HG03571 (cell line): ENCODE measurements around the gene PPIP5K2.
"Not testable (repeated sequence)": the region's sequence is repeated elsewhere in the genome, so short reads cannot be mapped to it uniquely, and the experiment has no call there.

Experiments used
- ATAC-seq: cut with Tn5 transposase; IDR thresholded peaks from one replicate; pipeline ENCODE4 v1.9.1; 2021; ENCODE audit not compliant: unreplicated experiment

Gene PPIP5K2

DNA sequence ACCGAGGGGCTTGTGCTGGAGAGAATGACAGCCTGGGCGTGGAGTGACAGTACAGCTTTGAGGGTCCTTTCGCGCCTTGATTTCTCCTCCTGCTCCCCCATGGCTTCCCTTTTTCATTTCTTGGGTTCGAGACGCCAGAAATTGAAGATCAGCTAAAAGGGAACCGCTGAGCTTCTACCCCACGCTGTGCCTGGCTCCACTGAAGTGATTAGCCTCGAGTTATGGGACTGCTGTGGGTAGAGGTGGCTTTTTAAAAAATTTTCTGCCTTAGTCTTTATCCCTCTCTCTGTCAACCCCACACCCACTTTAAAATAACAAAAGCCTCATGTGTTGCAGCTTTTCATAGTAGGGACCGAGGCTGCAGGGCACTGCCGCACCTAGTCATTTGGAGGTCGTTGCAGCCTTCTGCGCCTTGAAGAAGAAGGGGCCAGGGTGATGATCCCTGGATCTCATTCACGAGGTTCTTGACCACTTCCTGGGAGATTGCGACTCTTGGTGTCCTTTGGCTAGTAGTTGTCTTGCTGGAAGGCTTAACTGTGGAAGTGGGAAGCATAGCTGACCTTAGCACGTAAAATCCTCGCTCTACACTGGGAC is 603 bp downstream of the PPIP5K2 start:
- ATAC-seq, result no peak

DNA sequence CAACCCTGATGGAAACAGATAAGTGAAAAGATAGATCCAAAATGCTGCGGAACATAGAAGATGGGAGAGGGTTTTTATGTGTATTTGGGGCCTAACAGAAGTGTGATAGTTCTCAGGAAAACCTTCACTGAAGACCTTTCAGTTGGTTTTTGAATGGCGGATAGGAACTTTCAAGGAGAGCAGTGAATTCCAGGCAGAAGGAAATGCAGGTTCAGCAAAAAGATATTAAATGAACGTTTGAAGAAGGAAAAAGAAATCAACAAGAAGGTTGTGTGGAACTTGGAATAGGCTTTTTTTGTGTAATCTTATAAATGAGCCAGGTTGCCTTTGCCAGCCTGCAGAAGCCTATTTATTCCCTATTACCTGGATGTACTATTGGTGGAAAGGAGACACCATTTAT is 2.1 kb downstream of the PPIP5K2 start:
- ATAC-seq, result no peak

DNA sequence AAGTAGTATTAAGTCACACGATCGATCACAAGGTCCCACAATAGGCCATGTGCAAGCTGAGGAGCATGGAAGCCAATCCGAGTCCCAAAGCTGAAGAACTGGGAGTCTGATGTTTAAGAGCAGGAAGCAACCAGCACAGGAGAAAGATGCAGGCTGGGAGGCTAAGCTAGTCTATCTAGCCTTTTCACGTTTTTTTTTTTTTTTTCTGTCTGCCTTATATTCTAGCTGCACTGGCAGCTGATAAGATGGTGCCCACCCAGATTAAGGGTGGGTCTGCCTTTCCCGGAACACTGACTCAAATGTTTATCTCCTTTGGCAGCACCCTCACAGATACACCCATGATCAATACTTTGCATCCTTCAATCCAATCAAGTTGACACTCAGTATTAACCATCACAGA is 6.5 kb downstream of the PPIP5K2 start:
- no peak for ATAC-seq

DNA sequence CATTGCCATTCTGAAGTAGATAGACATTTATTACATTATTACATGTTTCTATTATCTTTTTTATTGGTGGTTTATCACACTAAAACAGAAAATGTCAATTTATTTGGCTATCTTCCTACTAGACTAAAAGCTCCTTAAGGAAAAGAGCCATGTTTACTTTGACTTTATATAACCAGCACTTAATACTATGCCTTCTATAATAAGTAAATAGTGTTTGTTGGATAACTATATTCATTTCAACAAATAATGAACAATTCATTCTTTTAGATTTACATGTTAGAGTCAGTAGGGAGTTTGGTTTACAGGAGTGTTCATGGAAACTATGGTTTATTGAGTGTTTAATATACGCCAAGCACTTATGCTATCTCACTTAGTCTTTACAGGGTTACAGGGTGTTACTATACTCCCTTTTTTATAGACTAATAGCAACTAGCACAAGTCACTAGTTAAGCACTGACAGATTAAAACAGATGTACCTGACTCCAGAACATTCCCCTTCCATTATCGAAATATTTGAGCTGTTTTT is 7.3 kb downstream of the PPIP5K2 start:
- no peak for ATAC-seq

DNA sequence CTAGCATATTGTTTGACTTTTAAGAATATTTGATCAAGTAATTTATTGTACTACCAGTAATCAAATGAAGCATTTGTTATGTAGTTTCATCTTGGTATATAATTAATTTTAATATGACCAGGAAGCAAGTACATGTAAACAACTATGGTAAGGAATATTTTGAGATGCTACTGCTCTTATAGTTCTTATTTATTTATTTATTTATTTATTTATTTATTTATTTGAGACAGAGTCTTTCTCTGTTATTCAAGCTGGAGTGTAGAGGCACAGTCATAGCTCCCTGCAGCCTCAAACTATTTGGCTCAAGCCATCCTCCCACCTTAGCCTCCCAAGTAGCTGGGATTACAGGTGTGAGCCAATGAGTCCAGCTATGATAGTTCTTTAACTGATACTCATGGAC is 8.1 kb downstream of the PPIP5K2 start:
- no peak for ATAC-seq

DNA sequence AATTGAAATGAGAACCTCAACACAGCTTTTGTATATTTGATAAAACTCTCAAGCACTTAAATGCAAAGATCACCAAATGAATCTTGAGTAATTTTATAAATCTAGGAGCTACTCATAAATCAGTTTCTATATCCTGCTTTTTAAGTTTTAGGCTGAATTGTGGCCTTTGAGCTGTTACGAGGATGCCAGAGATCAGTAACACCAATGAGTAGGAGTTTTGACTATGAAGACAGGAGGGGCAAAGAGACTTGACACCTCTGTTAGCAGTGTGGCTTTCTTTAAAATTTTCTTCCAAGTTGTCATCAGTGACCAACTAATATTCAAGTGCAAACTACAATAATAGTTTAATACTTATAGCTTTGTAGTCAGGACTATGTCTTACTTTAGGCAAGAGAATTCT is 12.6 kb downstream of the PPIP5K2 start:
- no peak for ATAC-seq

DNA sequence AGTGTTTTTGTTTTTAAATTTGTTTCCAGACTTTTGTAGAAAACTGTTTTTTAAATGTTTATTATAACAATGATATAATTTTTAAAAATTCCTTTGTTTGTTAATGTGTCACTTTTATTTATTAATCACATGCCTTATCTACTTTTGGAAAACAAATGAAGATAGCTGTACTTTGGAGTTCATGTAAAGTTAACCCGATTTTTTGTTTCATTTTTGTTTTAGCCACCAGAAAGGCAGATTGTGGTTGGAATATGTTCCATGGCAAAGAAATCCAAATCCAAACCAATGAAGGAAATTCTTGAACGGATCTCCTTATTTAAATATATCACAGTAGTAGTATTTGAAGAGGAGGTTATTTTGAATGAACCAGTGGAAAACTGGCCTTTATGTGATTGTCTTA is 13.1 kb downstream of the PPIP5K2 start:
- ATAC-seq, result no peak

DNA sequence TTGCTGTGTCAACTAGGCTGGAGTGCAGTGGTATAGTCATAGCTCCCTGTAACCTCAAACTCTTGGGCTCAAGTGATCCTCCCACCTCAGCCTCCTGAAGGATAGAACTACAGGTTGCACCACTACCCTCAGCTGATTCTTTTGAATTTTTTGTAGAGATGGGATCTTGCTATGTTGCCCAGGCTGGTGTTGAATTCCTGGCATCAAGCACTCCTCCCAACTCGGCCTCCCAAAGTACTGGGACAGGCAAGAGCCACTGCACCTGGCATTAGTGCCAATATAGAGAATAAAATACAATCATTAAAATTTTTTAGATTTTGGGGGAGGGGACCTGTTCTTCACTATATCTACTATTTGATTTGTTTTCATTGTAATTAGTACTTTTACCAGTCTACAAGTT is 15.4 kb downstream of the PPIP5K2 start:
- ATAC-seq, result no peak

DNA sequence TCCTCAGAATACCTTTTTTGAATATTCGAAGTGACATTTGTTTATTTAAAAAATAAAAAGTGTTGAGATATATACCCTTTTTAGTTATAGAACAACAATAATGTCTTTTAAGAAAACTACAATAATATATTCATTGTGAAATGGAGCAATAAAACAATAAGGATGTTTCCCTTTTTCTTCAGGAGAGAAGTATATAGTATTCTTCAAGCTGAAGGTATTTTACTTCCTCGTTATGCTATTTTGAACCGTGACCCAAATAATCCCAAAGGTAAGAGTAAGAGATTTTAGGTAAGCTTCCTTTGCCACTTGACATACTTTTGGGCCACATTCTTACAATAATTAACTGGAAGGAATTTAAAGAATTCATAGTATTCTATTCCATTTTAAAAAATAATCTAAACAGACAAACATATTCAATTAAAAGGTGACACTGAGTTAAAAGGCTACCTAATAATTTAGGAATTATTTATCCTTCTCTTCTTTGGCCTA is 18.1 kb downstream of the PPIP5K2 start:
- no peak for ATAC-seq

DNA sequence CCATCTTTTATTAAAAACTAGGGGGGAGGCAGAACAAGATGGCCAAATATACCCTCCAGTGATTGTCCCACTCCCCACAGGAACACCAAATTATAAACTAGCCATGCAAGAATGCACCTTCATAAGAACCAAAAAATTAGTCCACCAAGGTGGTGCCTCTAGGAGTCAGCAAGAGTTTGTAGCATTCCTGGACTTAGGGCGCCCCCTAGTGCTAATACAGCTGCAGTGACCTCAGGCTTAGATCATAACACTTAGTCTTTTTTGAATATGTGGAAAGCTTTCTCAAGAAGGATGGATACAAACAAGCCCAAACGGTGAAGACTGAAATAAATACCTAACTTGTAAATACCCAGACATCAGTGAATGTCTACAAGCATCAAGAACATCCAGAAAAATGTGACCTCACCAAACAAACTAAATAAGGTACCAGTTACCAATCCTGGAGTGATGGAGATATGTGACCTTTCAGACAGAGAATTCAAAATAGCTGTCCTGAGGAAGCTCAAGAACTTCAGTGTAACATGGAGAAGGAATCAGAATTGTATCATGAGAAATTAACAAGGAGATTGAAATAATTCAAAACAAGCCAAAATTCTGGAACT is 19.3 kb downstream of the PPIP5K2 start:
- peak; percentile 99 for ATAC-seq

DNA sequence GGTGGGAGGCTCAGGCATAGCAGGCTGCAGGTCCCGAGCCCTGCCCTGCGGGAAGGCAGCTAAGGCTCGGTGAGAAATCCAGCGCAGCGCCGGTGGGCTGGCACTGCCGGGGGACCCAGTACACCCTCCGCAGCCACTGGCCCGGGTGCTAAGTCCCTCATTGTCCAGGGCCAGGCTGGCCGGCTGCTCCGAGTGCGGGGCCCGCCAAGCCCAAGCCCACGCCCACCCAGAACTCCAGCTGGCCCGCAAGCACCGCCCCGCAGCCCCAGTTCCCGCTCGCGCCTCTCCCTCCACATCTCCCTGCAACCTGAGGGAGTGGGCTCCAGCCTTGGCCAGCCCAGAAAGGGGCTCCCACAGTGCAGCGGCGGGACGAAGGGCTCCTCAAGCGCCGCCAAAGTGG is 22.0 kb downstream of the PPIP5K2 start:
- not testable (repeated sequence) for ATAC-seq

DNA sequence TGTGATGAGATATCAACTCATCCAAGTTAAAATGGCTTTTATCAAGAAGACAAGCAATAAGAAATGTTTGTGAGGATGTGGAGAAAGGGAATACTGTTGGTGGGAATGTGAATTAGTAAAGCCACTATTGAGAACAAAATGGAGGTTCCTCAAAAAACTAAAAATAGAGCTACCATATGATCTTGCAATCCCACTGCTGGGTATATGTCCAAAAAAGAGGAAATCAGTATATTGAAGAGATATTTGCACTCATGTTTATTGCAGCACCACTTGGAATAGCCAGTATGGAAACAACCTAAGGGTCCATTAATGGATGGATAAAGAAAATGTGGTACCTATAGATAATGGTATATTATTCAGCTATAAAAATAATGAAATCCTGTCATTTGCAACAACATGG is 25.1 kb downstream of the PPIP5K2 start:
- ATAC-seq, result no peak

DNA sequence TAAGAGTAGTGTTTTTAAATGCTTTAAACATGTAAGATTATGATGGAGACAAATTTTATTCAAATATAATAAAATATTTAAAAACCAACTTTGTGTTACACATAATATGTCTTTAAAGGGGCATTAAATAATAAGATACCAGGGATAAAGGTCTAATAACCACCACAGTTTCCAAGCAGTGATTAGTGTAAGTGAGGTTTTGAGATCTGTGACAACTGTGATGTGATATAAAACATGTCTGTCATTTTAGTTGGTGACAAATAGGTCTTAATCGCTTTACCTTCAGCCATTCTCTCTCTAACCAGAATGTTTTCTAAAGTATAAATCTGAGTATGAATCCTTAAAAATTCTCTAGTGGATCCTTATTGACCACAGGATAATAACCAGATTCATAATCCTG is 28.1 kb downstream of the PPIP5K2 start:
- ATAC-seq, result no peak

DNA sequence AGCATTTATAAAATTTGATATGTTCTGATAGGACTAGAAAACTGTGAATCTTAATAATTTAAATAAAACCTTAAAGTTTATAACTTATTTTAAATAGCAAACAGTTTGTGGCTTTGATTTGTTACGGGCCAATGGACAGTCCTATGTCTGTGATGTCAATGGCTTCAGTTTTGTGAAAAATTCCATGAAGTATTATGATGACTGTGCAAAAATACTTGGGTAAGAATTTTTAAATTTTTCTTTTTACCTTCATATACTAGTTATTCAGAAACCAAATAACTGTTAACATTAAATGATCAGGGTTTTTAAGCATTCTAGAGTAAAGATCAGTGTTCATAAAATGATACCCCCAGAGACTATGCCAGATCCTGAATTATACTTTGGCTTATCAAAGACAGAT is 31.1 kb downstream of the PPIP5K2 start:
- no peak for ATAC-seq

DNA sequence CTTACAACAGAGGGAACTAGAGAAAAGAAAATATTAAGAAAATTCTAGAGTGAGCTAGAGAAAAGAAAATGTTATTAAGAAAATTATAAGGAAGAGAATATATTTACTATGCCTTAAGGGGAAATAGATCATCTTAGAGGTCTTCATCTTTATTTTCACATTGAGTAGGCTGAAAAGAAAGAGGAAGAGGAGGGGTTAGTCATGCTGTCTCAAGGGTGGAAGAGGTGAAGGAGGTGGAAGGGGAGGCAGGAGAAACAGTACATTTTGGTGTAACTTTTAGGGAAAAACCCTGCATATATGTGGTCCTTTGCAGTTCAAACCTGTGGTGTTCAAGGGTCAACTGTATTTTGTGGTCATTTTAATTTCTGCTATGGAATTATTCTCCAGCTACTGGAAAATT is 46.6 kb downstream of the PPIP5K2 start:
- no peak for ATAC-seq

DNA sequence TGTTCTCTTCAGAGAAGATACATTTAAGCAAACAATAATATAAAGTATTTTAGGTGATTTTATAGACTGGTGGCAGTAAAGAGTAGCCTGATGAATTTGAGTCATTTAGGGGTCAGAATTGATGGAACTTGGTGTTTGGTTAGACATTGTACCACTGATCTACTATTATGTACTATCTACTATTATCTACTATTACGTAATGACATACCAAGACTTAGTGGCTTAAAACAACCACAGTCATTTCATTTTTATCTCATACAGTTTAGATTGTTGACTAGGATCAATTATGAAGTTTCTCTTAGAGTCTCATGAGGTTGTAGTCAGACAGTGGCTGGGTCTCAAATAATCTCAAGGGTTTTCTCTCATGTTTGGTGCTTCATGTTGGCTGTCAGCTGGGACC is 54.0 kb downstream of the PPIP5K2 start:
- no peak for ATAC-seq

DNA sequence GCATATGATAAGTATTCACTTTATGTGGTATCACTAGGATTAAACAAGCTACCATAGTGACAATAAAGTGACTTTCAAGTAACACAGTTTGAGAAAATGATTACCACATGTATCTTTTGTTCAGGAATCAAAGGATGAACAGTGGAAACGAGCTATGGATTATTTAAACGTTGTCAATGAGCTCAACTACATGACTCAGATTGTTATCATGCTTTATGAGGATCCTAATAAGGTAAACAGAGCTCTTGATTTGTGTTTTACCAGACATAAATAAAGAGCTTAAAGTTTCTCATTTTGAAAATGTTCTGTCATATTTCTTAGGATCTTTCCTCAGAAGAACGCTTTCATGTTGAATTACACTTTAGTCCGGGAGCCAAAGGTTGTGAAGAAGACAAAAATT is 57.4 kb downstream of the PPIP5K2 start:
- ATAC-seq, result no peak

DNA sequence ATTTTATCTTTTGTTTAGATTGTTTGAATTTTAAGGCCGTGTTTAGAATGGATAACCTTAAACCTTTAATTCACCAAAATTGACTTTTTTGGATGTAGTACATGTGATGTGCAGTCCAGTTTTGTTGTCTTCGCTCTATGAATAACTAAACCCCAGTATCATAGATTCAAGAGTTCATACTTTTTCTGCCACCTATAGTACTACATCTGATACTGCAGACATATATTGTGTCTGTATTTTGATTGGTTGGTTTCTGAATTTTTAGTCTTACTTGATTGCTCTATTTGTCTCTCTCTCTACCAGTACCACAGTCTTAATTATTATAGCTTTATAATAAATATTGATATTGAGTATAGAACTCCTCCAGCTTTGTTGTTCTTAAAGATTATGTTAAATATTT is 58.1 kb downstream of the PPIP5K2 start:
- ATAC-seq, result no peak

DNA sequence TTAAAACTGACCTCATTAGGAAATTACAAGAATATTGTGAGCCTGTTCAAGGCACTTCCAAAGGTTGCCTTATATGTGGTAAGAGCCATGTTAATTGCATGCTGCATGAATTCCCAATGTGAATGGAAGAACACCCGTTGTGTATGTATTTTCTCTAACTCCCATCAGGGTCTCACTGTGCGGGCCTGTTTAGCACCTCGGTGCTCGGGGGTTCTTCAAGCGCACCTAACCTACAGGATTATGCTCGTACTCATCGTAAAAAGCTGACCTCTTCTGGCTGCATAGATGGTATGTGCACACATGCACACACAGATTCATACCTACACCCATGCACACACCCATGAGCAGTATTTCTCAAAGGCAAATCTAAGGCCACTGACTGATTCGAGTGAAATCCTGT is 66.1 kb downstream of the PPIP5K2 start:
- no peak for ATAC-seq

DNA sequence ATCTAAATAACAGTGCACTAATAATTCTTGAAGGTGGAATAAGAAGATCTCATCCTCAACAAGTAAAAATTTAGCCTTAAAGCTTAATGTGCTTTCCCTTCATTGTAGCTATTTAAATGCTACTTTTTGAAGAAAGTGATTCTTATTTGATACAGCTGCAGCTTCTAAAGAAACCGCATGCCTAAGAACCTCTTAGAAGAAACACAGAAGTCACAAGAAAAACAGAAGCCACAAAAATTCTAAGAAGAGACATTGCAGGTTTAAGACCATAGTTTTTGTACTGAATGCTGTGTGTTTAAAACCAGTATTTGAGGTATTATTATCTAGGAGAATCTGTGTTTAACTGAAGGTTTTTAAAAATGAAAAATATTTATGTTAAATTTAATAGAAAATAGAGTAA is 68.3 kb downstream of the PPIP5K2 start:
- ATAC-seq, result no peak

DNA sequence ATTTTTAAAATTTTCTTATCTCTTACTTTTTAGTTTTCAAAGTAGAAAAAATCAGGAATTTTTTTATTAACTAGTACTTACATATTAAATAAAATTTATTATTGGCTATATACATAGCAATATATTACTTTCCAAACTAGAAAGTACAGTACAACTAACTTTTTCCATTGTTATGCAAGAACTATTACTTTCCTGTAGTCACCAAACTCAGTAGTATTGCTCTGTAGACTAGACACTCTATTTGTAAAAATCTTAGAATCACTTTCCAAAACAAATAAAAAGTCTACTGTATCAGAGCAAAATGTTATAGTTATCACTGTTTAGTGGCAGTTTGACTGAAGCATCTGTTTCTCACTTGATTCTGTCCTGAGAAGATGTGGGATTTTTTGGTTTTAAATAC is 83.1 kb downstream of the PPIP5K2 start:
- no peak for ATAC-seq

DNA sequence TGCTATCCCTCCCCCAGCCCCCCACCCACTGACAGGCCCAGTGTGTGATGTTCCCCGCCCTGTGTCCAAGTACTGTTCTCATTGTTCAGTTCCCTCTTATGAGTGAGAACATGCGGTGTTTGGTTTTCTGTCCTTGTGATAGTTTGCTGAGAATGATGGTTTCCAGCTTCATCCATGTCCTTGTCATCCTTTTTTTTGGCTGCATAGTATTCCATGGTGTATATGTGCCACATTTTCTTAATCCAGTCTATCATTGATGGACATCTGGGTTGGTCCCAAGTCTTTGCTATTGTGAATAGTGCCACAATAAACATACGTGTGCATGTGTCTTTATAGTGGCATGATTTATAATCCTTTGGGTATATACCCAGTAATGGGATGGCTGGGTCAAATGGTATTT is 84.9 kb downstream of the PPIP5K2 start:
- not testable (repeated sequence) for ATAC-seq
